Subcutaneous adipose tissue (tissue), 4 donors: ENCODE data around the gene TPSG1. TPM values are rescaled to one million over a fixed set of nuclear protein-coding genes. Genes with fewer than 3 reads are reported as not detected.

Experiments used
- CTCF ChIP-seq: fragments of 450-650 bp; IDR thresholded peaks from one replicate; pipeline ENCODE4 v1.5.1; 2016; ENCODE audit warnings: low read depth, mild to moderate bottlenecking, control low read depth, antibody characterized with exemption, moderate library complexity
- total RNA-seq, 4 donors: library from RNA; depleted of rRNA; stranded (reverse); fragments of >200 nt; gene quantifications; one replicate each; pipeline ENCODE4 v1.1.0, GENCODE V29; 2016

TPSG1 gene
- total RNA-seq, 4 donors from 2014 or later, result 2.4 TPM; not detected in 3

- no peak for TF ChIP-seq CTCF
Observed at GRCh38 chr16:1217526-1217925, 7.5 kb downstream of the TPSG1 start.

- TF ChIP-seq CTCF, result no peak
Observed at GRCh38 chr16:1216681-1217400, 8.2 kb downstream of the TPSG1 start.

GRCh38 chr16:1216296-1216619 is 8.8 kb downstream of the TPSG1 start:
- no peak for TF ChIP-seq CTCF

GRCh38 chr16:1215574-1216295 is 9.3 kb downstream of the TPSG1 start:
- TF ChIP-seq CTCF, result no peak

GRCh38 chr16:1214719-1215118 is 10.3 kb downstream of the TPSG1 start:
- TF ChIP-seq CTCF, result no peak

GRCh38 chr16:1213796-1214372 is 11.2 kb downstream of the TPSG1 start:
- no peak for TF ChIP-seq CTCF

- no peak for TF ChIP-seq CTCF
Observed at GRCh38 chr16:1213231-1213630, 11.8 kb downstream of the TPSG1 start.
